Epithelial cell of proximal tubule (primary cell): ENCODE measurements around the gene KIF6. TPM values are rescaled to one million over a fixed set of nuclear protein-coding genes. Genes with fewer than 3 reads are reported as not detected.

Experiments used
- DNase-seq: peaks from one replicate; pipeline ENCODE4 v3.0.0-alpha.2; 2011; ENCODE audit warnings: low read depth
- H3K4me3 ChIP-seq: 2 replicates; pipeline ENCODE4 v1.5.1; 2011; ENCODE audit warnings: low read depth, mild to moderate bottlenecking, low read length
- CTCF ChIP-seq: conservative IDR thresholded peaks from 2 replicates; pipeline ENCODE4 v1.5.1; 2012; ENCODE audit warnings: low read depth, mild to moderate bottlenecking, low read length
- total RNA-seq: library from RNA; depleted of rRNA; stranded (reverse); fragments of >200 nt; gene quantifications from 2 replicates; pipeline ENCODE4 v1.2.3, GENCODE V29; 2015

KIF6 gene
- total RNA-seq, 1 donor from 2014 or later = 0.69 TPM

GRCh38 chr6:39388606-39389483 lies 336.4 kb downstream of the KIF6 start:
- TF ChIP-seq CTCF = no peak
- H3K4me3 ChIP-seq = no peak overlapping the region
- DNase-seq = no peak

GRCh38 chr6:39387785-39388184 lies 337.4 kb downstream of the KIF6 start:
- no peak for TF ChIP-seq CTCF
- no peak overlapping the region for H3K4me3 ChIP-seq
- no peak for DNase-seq

GRCh38 chr6:39386487-39386886 lies 338.7 kb downstream of the KIF6 start:
- no peak overlapping the region for H3K4me3 ChIP-seq
- DNase-seq = no peak
- no peak for TF ChIP-seq CTCF

- no peak for DNase-seq
- no peak for TF ChIP-seq CTCF
- H3K4me3 ChIP-seq = no peak overlapping the region
Measured at GRCh38 chr6:39381550-39382140, 343.6 kb downstream of the KIF6 start.

GRCh38 chr6:39380837-39381549 lies 344.2 kb downstream of the KIF6 start:
- DNase-seq = no peak
- TF ChIP-seq CTCF = no peak
- no peak overlapping the region for H3K4me3 ChIP-seq

GRCh38 chr6:39378960-39379425 lies 346.2 kb downstream of the KIF6 start:
- TF ChIP-seq CTCF = no peak
- DNase-seq = no peak
- H3K4me3 ChIP-seq = no peak overlapping the region
